SHP77 (cell line): ENCODE measurements around the gene MYLK.

Experiments
- DNase-seq, 2 experiments: peaks; one replicate each; lab custom pipeline; 2025; lab: John Stamatoyannopoulos, UW

Gene MYLK

GRCh38 chr3:123642182-123642956 lies 241.8 kb downstream of the MYLK start:
- DNase-seq = peak; percentile 70 to 75

- DNase-seq = no peak
Measured at GRCh38 chr3:123641505-123641904, 242.6 kb downstream of the MYLK start.

DNA sequence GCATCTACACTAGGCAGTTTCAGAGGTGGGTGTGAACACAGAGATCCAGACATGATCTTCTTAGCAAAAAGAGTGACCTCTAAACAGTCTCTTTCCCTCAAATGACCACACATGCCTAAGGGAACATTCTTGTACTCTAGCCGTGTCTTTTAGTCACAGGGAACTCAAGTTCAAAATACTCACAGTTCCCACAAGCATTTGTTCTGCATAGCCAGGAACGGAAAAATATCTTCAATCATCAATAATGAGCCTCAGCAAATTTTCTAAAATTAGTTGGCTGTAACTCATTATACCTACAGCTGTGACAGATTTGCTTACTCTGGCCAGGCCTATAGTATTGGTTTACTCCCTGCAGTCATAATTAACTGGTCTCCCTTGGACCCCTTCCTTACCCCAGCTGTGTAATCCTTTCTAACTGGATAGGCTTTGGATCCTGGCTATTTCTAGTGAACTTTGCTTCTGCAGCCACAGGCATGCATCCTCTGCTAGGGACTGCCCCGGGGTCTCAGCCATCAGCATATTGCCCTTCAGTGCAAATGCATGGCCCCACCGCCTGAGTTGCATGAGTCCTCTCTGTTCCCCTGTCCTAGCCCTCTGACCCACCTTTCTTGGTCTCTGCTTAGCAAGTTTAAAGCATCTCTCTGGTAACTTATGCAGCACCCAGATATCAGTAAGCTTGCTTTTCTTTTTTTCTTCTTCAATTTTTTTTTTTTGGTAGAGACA lies 243.2 kb downstream of the MYLK start:
- DNase-seq = no peak

GRCh38 chr3:123640311-123640710 lies 243.8 kb downstream of the MYLK start:
- DNase-seq = no peak

- no peak for DNase-seq
Measured at GRCh38 chr3:123638936-123639689, 245.0 kb downstream of the MYLK start.

DNA sequence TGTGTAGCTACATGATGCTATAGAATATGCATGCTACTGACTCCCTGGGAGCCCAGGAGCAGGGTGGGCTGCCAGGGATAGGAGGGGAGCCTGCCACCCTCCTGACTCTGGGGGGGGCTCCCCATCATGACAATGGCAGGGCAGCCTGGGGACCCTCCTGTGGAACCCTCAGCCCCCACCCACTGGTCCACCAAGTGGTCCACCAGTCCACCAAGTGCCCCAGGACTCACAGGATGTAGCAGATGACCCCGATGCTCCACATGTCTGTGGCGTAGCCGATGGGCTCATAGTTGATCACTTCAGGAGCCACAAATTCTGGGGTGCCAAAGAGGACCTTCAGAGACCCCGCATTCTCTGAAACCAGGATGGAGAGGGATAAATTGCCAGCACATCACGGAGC lies 246.3 kb downstream of the MYLK start:
- DNase-seq = no peak

DNA sequence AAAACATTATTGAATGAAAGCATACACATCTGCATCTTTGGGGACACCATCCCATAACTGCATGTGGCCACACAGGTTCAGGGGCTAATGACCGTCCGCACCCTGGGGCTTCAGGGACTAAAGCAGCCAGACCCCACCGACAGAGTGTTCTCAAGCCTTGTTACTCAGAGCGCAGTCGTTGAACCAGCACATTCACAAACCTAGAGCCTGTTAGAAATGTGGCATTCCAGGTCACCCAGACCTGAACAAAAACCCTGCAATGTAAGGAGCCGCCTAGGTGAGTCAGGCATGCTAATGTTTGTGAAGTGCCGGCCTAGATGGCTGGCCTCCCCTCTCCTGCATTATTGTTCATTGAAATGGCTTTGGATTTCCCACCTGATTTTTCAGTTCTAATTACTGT lies 247.0 kb downstream of the MYLK start:
- no peak for DNase-seq

- no peak for DNase-seq
Measured at GRCh38 chr3:123636431-123636841, 247.7 kb downstream of the MYLK start.

DNA sequence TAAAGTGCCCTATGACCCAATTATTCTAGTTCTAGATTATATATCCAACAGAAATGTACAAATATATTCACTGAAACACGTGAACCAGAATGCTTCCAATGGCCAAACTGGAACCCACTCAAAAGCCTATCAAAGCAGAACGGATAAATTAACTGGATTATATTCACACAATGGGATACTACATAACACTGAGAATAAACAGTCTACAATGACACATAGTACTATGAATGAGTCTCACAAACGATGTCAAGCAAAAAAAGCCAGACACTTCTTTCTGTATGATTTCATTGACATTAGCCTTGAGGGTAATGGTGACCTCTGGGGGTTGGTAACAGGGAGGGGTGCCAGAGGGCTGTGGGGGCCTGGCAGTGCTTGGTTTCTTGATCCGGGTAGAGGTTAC lies 248.4 kb downstream of the MYLK start:
- no peak for DNase-seq

- DNase-seq = no peak
Measured at GRCh38 chr3:123635217-123635616, 248.9 kb downstream of the MYLK start.

DNA sequence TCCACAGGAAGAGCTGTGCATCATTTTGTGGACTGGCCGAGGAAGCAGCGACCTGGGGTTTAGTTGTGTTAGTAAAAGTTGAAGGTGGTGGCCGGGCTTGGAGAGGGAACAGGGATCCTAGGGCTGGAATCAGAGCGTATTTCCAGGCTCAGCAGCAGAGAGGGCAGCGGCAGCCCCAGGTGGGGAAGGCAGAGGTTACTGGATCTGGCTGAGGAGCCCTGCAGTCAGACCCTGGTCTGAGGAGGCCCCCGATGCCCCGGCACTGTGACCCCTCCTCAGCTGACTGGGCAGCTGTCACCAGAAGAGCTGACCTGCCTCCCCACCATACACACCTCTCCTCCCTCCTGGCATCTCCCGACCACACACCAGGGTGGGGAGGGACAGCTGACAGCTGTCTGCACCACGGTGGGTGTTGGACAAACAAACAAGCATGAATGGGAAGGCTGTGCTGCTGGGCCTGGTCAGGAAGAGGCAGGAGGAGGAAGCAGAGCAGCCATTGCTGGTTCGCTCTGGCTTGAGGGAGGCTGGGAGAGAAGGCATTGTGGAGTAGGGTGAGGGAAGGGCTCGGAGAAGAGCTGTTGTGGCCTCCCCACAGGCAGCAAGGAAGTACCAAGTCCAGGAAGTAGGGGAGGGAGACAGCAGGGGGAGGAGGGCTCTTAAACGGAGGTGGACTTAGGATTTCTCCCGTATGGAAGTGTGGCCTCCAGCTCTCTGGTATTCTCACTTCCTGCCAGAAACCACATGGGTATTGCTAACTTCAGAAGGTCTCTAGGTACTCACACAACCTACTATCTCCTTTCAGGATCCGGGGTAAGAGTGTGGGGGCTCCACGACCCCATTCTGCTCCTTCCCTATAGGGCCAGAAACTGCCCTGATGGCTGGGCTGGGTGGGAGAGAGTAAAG lies 249.7 kb downstream of the MYLK start:
- no peak for DNase-seq

DNA sequence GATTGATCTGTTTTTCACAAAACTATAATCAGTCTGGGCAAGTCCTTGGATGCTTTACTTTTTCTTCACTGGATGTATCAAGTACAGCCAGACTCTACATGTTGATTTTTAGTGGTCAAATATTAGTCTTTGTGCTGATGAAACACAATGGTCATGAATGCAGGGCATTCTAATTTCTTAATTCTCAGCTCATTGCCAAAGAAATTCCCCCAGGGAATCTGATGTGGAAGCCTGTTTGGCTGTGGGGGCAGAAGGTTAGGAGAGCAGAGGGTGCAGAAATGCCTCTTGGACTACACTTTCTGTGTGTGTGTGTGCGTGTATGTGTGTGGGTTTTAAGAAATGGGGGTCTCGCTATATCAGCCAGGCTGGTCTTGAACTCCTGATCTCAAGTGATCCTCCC lies 250.6 kb downstream of the MYLK start:
- DNase-seq = no peak

- DNase-seq = no peak
Measured at GRCh38 chr3:123632161-123632655, 251.9 kb downstream of the MYLK start.

GRCh38 chr3:123629747-123630047 lies 254.4 kb downstream of the MYLK start:
- no peak for DNase-seq

- no peak for DNase-seq
Measured at GRCh38 chr3:123628996-123629746, 255.0 kb downstream of the MYLK start.

GRCh38 chr3:123627673-123628670 lies 256.2 kb downstream of the MYLK start:
- DNase-seq = no peak

DNA sequence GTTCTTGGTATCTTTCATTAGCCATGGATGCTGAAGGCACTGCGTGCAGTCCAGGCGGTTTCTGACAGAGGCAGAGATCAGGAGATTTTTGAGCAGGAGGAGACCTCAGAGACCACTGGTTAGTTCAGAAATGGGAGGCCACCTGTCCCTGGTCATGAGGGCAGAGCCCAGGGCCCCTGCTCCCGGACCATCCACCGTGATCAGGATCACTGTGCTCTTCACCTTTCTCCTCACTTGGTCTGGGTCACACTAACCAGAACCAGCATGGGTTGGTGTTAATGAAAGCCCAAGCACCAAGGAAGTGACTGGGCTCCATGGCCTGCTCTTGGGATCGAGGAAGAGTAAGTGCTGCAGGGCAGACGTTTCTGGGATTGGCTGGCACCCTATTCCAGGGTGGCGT lies 257.3 kb downstream of the MYLK start:
- no peak for DNase-seq

GRCh38 chr3:123624302-123624701 lies 259.8 kb downstream of the MYLK start:
- DNase-seq = no peak

GRCh38 chr3:123623346-123623880 lies 260.7 kb downstream of the MYLK start:
- no peak for DNase-seq

DNA sequence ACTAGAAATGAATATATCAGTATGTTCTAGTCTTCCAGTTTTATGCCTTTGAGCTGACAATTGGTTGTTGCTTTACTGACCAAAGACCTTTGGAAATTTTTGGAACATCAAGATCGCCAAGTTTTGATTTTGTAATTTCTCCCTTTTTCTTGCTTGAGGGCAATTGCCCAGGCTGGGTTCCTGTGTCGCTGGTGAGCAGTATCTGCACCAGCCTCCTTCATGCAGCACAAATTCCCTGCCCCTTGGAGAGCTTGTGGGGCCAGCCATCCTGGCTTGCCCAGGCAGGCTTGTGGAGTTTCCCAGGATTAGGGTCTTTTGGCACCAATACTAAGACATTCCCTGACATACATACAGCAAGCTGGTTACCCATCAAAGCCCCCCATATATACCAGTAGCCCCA lies 261.4 kb downstream of the MYLK start:
- DNase-seq = no peak
